ENCODE results near the gene FAM177B. TPM values are rescaled to one million over a fixed set of nuclear protein-coding genes. Genes with fewer than 3 reads are reported as not detected.

The FAM177B gene
- total RNA-seq, 1 experiment from 2014 or later: not detected

GRCh38 chr1:222784916-222785315 is 47.9 kb downstream of the FAM177B start:
- no peaks in the 10 kb centered on the region for H3K36me3 ChIP-seq (ENCODE audit: low read depth, low read length)
- no peak overlapping the region for H3K4me3 ChIP-seq (ENCODE audit: low read length)
- no peak overlapping the region for H3K9ac ChIP-seq (ENCODE audit: low read length)
- no peaks in the 10 kb centered on the region for H3K9me2 ChIP-seq (replicated peaks; ENCODE audit: low read length)
- peak; percentile 66 for ATAC-seq
- no peaks in the 10 kb centered on the region for H3F3A ChIP-seq (ENCODE audit: low read length, unreplicated experiment)
- POLR2A ChIA-PET (ENCODE audit: unreplicated experiment): no interaction called here
- H4K20me1 ChIP-seq (ENCODE audit: low read length): no peaks in the 10 kb centered on the region
- H3K27ac ChIP-seq (ENCODE audit: low read length): no peak overlapping the region
- H3K4me1 ChIP-seq (ENCODE audit: insufficient read depth, low read length): peaks cover 24% of the 10 kb centered on the region
- no peaks in the 10 kb centered on the region for H3K79me2 ChIP-seq (ENCODE audit: low read length)
- CTCF ChIA-PET: interaction anchor here (0.5 kb wide), 1 partner anchor 30 kb away, joined by 3 read pairs; no protein-coding TSS in a partner anchor
- intact Hi-C loops (cut with micrococcal nuclease): loop anchor here (2.0 kb wide), 1 partner anchor 48 kb away; the partner anchor contains the start of gene FAM177B
- BruUV-seq (replicated peaks): no TSS peak
- H3K4me2 ChIP-seq (ENCODE audit: low read length): peak overlapping the region; percentile 20
- peak; percentile 90 for DNase-seq
- no peaks in the 10 kb centered on the region for H3K9me3 ChIP-seq (ENCODE audit: low read length)
- no peak for TF ChIP-seq EZH2 (IDR thresholded peaks at IDR 0.05; ENCODE audit: low read length, unreplicated experiment)
- no peaks in the 10 kb centered on the region for H3K27me3 ChIP-seq (ENCODE audit: low read length)
- no peak overlapping the region for H2AFZ ChIP-seq (ENCODE audit: low read length)

GRCh38 chr1:222785529-222785928 is 48.5 kb downstream of the FAM177B start:
- Histone ChIP-seq H3K79me2 (ENCODE audit: low read length) (no peaks in the 10 kb centered on the region), H3K9ac (ENCODE audit: low read length) (no peak overlapping the region), H3K36me3 (ENCODE audit: low read depth, low read length) (no peaks in the 10 kb centered on the region), H3K4me2 (ENCODE audit: low read length) (0 out of 2 replicates have a peak overlapping the region, but pooled peaks have one; percentile 20), H2AFZ (ENCODE audit: low read length) (no peak overlapping the region), H3K9me3 (ENCODE audit: low read length) (no peaks in the 10 kb centered on the region), H3K4me1 (ENCODE audit: insufficient read depth, low read length) (peaks cover 24% of the 10 kb centered on the region), H3K9me2 (replicated peaks; ENCODE audit: low read length) (no peaks in the 10 kb centered on the region), H3K4me3 (ENCODE audit: low read length) (no peak overlapping the region), H4K20me1 (ENCODE audit: low read length) (no peaks in the 10 kb centered on the region), H3F3A (ENCODE audit: low read length, unreplicated experiment) (no peaks in the 10 kb centered on the region), H3K27ac (ENCODE audit: low read length) (no peak overlapping the region), H3K27me3 (ENCODE audit: low read length) (no peaks in the 10 kb centered on the region)
- ATAC-seq (no peak), DNase-seq (no peak)
- CTCF ChIA-PET: interaction anchor here (0.5 kb wide), 1 partner anchor 31 kb away, joined by 3 read pairs; no protein-coding TSS in a partner anchor
- intact Hi-C loops (cut with micrococcal nuclease): loop anchor here (2.0 kb wide), 1 partner anchor 49 kb away; the partner anchor contains the start of gene FAM177B
- TF ChIP-seq, protein P1, sequence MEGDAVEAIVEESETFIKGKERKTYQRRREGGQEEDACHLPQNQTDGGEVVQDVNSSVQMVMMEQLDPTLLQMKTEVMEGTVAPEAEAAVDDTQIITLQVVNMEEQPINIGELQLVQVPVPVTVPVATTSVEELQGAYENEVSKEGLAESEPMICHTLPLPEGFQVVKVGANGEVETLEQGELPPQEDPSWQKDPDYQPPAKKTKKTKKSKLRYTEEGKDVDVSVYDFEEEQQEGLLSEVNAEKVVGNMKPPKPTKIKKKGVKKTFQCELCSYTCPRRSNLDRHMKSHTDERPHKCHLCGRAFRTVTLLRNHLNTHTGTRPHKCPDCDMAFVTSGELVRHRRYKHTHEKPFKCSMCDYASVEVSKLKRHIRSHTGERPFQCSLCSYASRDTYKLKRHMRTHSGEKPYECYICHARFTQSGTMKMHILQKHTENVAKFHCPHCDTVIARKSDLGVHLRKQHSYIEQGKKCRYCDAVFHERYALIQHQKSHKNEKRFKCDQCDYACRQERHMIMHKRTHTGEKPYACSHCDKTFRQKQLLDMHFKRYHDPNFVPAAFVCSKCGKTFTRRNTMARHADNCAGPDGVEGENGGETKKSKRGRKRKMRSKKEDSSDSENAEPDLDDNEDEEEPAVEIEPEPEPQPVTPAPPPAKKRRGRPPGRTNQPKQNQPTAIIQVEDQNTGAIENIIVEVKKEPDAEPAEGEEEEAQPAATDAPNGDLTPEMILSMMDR (conservative IDR thresholded peaks at IDR 0.05; ENCODE audit: low read depth, low read length): no peak
- TF ChIP-seq EZH2phosphoT487 (IDR thresholded peaks at IDR 0.05; ENCODE audit: borderline replicate concordance, low read length) (no peak), EZH2 (IDR thresholded peaks at IDR 0.05; ENCODE audit: low read length, unreplicated experiment) (no peak)
- POLR2A ChIA-PET (ENCODE audit: unreplicated experiment): no interaction called here
- BruUV-seq (replicated peaks): no TSS peak

GRCh38 chr1:222786121-222786520 is 49.1 kb downstream of the FAM177B start:
- Histone ChIP-seq H2AFZ (ENCODE audit: low read length) (no peak overlapping the region), H3K36me3 (ENCODE audit: low read depth, low read length) (no peaks in the 10 kb centered on the region), H4K20me1 (ENCODE audit: low read length) (no peaks in the 10 kb centered on the region), H3K9ac (ENCODE audit: low read length) (no peak overlapping the region), H3F3A (ENCODE audit: low read length, unreplicated experiment) (no peaks in the 10 kb centered on the region), H3K27ac (ENCODE audit: low read length) (no peak overlapping the region), H3K9me2 (replicated peaks; ENCODE audit: low read length) (no peaks in the 10 kb centered on the region), H3K79me2 (ENCODE audit: low read length) (no peaks in the 10 kb centered on the region), H3K4me3 (ENCODE audit: low read length) (no peak overlapping the region), H3K4me2 (ENCODE audit: low read length) (no peak overlapping the region), H3K27me3 (ENCODE audit: low read length) (no peaks in the 10 kb centered on the region), H3K9me3 (ENCODE audit: low read length) (no peaks in the 10 kb centered on the region), H3K4me1 (ENCODE audit: insufficient read depth, low read length) (peaks cover 24% of the 10 kb centered on the region)
- DNase-seq (peak; percentile 62), ATAC-seq (peak; percentile 16)
- no TSS peak for BruUV-seq (replicated peaks)
- TF ChIP-seq EZH2 (IDR thresholded peaks at IDR 0.05; ENCODE audit: low read length, unreplicated experiment): no peak
- TF ChIP-seq EZH2phosphoT487 (IDR thresholded peaks at IDR 0.05; ENCODE audit: borderline replicate concordance, low read length): no peak
- TF ChIP-seq, protein P1 (conservative IDR thresholded peaks at IDR 0.05; ENCODE audit: low read depth, low read length): no peak
- intact Hi-C loops (cut with micrococcal nuclease): no loop called here
- ChIA-PET CTCF (no interaction called here), POLR2A (ENCODE audit: unreplicated experiment) (no interaction called here)

All from PC-3 (cell line).